Stimulated activated CD8-positive, alpha-beta memory T cell treated with anti-CD3 and anti-CD28 coated beads, Interleukin-12 subunit alpha, Interleukin-12 subunit beta, amount 100 ng/mL, for 24 hours (primary cell): ENCODE data around the gene PCSK9.
"Not testable (repeated sequence)": the region's sequence is repeated elsewhere in the genome, so short reads cannot be mapped to it uniquely, and the experiment has no call there.

ENCODE experiments used
- DNase-seq: peaks from one replicate; pipeline ENCODE4 v3.0.0-alpha.2; 2020; ENCODE audit errors: extremely low read depth

PCSK9 gene

GRCh38 chr1:55079651-55080050, 40.3 kb downstream of the PCSK9 start:
- DNase-seq: no peak

GRCh38 chr1:55081188-55081904, 42.0 kb downstream of the PCSK9 start:
- DNase-seq: no peak

GRCh38 chr1:55081905-55082296, 42.6 kb downstream of the PCSK9 start:
- DNase-seq: no peak

- no peak for DNase-seq
Observed at GRCh38 chr1:55084257-55084656, 44.9 kb downstream of the PCSK9 start.

GRCh38 chr1:55087439-55087838, 48.1 kb downstream of the PCSK9 start:
- DNase-seq: no peak

- DNase-seq: no peak
Observed at GRCh38 chr1:55088413-55088812, 49.1 kb downstream of the PCSK9 start.

- no peak for DNase-seq
Observed at GRCh38 chr1:55089683-55090082, 50.3 kb downstream of the PCSK9 start.

- DNase-seq: no peak
Observed at GRCh38 chr1:55092475-55092874, 53.1 kb downstream of the PCSK9 start.

- DNase-seq: no peak
Observed at GRCh38 chr1:55095095-55095494, 55.7 kb downstream of the PCSK9 start.

GRCh38 chr1:55103891-55104290, 64.5 kb downstream of the PCSK9 start:
- no peak for DNase-seq

- DNase-seq: no peak
Observed at GRCh38 chr1:55107101-55107500, 67.8 kb downstream of the PCSK9 start.

GRCh38 chr1:55109005-55109404, 69.7 kb downstream of the PCSK9 start:
- DNase-seq: not testable (repeated sequence)
